Measurements from ENCODE around the gene AGRP.

AGRP gene

GRCh38 chr16:67445126-67445426, 38.3 kb downstream of the AGRP start:
- no peak for DNase-seq

- DNase-seq = no peak
These were observed 38.9 kb downstream of the AGRP start for GRCh38 chr16:67444259-67445125.

- no peak for DNase-seq
These were observed 40.1 kb downstream of the AGRP start for GRCh38 chr16:67443265-67443664.

- no peak for DNase-seq
These were observed 40.6 kb downstream of the AGRP start for GRCh38 chr16:67442581-67443255.

GRCh38 chr16:67441907-67442306, 41.4 kb downstream of the AGRP start:
- DNase-seq = no peak

- DNase-seq = no peak
These were observed 42.0 kb downstream of the AGRP start for GRCh38 chr16:67441271-67441753.

GRCh38 chr16:67438824-67439393, 44.4 kb downstream of the AGRP start:
- no peak for DNase-seq

GRCh38 chr16:67438098-67438791, 45.1 kb downstream of the AGRP start:
- DNase-seq = no peak

- no peak for DNase-seq
These were observed 45.8 kb downstream of the AGRP start for GRCh38 chr16:67437513-67437912.

- no peak for DNase-seq
These were observed 46.6 kb downstream of the AGRP start for GRCh38 chr16:67436640-67437193.

GRCh38 chr16:67435758-67436164, 47.6 kb downstream of the AGRP start:
- DNase-seq = no peak

GRCh38 chr16:67433131-67433719, 50.1 kb downstream of the AGRP start:
- DNase-seq = no peak
